ENCODE data around the gene RASA4B.

DNA sequence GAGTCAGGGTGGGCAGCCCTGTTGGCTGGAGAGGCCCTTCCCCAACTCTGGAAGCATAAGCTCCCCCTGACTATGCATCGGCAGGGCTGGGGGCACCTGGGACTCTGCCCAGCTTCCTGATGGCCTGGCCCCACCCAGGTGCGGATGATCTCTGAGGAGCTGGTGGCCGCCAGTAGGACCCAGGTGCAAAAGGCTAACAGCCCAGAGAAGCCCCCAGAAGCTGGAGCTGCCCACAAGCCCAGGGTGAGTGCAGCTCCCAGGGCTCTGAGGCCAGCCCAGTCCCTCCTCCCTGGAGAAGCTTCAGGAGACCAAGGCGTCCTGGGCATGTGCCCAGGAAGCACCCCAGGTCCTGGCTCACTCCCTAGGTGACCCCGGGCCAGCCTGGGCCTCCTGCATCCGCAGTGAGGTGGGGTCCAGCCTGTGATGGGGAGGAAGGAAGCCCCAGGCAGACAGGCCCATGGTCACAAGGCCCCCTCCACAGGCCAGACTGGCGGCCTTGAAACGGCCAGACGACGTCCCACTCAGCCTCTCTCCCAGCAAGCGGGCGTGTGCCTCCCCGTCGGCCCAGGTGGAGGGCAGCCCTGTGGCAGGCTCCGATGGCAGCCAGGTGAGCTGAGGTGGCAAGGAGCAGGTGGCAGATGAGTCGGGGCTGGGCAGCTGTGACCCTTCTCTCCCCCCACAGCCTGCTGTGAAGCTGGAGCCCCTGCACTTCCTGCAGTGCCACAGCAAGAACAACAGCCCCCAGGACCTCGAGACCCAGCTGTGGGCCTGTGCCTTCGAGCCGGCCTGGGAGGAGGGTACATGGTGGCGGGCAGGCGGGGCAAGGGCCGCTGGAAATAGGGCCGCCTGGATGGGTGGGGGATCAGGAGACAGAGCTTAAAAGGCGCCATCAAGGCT lies 49.7 kb downstream of the RASA4B start:
- TF ChIP-seq, protein P1, sequence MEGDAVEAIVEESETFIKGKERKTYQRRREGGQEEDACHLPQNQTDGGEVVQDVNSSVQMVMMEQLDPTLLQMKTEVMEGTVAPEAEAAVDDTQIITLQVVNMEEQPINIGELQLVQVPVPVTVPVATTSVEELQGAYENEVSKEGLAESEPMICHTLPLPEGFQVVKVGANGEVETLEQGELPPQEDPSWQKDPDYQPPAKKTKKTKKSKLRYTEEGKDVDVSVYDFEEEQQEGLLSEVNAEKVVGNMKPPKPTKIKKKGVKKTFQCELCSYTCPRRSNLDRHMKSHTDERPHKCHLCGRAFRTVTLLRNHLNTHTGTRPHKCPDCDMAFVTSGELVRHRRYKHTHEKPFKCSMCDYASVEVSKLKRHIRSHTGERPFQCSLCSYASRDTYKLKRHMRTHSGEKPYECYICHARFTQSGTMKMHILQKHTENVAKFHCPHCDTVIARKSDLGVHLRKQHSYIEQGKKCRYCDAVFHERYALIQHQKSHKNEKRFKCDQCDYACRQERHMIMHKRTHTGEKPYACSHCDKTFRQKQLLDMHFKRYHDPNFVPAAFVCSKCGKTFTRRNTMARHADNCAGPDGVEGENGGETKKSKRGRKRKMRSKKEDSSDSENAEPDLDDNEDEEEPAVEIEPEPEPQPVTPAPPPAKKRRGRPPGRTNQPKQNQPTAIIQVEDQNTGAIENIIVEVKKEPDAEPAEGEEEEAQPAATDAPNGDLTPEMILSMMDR (IDR thresholded peaks at IDR 0.05; ENCODE audit: insufficient read depth, low read length), result no peak
- TF ChIP-seq POLR2AphosphoS5 (IDR thresholded peaks at IDR 0.05; ENCODE audit: low read depth) (no peak), SPI1 (IDR thresholded peaks at IDR 0.05; ENCODE audit: borderline replicate concordance, low read depth) (no peak)
- TF ChIP-seq, protein P2, sequence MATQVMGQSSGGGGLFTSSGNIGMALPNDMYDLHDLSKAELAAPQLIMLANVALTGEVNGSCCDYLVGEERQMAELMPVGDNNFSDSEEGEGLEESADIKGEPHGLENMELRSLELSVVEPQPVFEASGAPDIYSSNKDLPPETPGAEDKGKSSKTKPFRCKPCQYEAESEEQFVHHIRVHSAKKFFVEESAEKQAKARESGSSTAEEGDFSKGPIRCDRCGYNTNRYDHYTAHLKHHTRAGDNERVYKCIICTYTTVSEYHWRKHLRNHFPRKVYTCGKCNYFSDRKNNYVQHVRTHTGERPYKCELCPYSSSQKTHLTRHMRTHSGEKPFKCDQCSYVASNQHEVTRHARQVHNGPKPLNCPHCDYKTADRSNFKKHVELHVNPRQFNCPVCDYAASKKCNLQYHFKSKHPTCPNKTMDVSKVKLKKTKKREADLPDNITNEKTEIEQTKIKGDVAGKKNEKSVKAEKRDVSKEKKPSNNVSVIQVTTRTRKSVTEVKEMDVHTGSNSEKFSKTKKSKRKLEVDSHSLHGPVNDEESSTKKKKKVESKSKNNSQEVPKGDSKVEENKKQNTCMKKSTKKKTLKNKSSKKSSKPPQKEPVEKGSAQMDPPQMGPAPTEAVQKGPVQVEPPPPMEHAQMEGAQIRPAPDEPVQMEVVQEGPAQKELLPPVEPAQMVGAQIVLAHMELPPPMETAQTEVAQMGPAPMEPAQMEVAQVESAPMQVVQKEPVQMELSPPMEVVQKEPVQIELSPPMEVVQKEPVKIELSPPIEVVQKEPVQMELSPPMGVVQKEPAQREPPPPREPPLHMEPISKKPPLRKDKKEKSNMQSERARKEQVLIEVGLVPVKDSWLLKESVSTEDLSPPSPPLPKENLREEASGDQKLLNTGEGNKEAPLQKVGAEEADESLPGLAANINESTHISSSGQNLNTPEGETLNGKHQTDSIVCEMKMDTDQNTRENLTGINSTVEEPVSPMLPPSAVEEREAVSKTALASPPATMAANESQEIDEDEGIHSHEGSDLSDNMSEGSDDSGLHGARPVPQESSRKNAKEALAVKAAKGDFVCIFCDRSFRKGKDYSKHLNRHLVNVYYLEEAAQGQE (IDR thresholded peaks at IDR 0.05; ENCODE audit: insufficient replicate concordance, low read depth), result no peak

Data from HL-60 (cell line).